Measurements from ENCODE around the gene CPN2.

- TF ChIP-seq CTCF (IDR thresholded peaks at IDR 0.05) (no peak), POLR2A (IDR thresholded peaks at IDR 0.05) (no peak)
Measured at GRCh38 chr3:194395778-194396538, 44.8 kb upstream of the CPN2 start.

All from uterus (tissue), 2 donors.